Peyer's patch (tissue), 4 donors: Measurements from ENCODE around the gene AK5. TPM values are rescaled to one million over a fixed set of nuclear protein-coding genes. Genes with fewer than 3 reads are reported as not detected.

Experiments
- DNase-seq, 3 donors: peaks; one replicate each; pipeline ENCODE4 v3.0.0-alpha.2; 2017 to 2019
- H3K27ac ChIP-seq, 4 donors: fragments of 200-600 bp; sonication (generic); one replicate each; pipeline ENCODE4 v1.5.1; 2016 to 2019
- H3K27me3 ChIP-seq, 2 donors: fragments of 200-600 bp; sonication (generic); one replicate each; pipeline ENCODE4 v1.5.1; 2019
- H3K36me3 ChIP-seq, 3 donors: fragments of 200-600 bp; sonication (generic); one replicate each; pipeline ENCODE4 v1.5.1; 2016 to 2019
- H3K4me1 ChIP-seq, 4 donors: fragments of 200-600 bp; sonication (generic); one replicate each; pipeline ENCODE4 v1.5.1; 2016 to 2019
- H3K4me3 ChIP-seq, 4 donors: fragments of 200-600 bp; sonication (generic); 1 replicate in 3 of 4; 2 replicates in 1 of 4; pipeline ENCODE4 v1.5.1; 2016 to 2019; ENCODE audit warnings: mild to moderate bottlenecking in 1 of 4
- H3K9me3 ChIP-seq, 4 donors: fragments of 200-600 bp; sonication (generic); one replicate each; pipeline ENCODE4 v1.5.1; 2016 to 2019; ENCODE audit warnings: mild to moderate bottlenecking in 1 of 4
- CTCF ChIP-seq, 6 experiments: fragments of 450-650 bp in 4 of 6; fragments of 200-600 bp in 2 of 6; sonication (generic) in 1 of 6; IDR thresholded peaks; one replicate each; pipeline ENCODE4 v1.5.1; 2017 to 2019; ENCODE audit warnings: antibody characterized with exemption in 6 of 6, mild to moderate bottlenecking in 3 of 6, moderate library complexity in 1 of 6
- POLR2A ChIP-seq, 2 donors: fragments of 450-650 bp; IDR thresholded peaks; one replicate each; pipeline ENCODE4 v1.5.1; 2017; ENCODE audit warnings: antibody characterized with exemption in 2 of 2, mild to moderate bottlenecking in 2 of 2, moderate library complexity in 2 of 2
- small RNA-seq, 2 donors: library from RNA; depleted of rRNA; stranded (forward); fragments of <200 nt; gene quantifications; one replicate each; pipeline ENCODE3, GENCODE V24; 2016
- total RNA-seq, 4 donors: library from RNA; depleted of rRNA; stranded (reverse); fragments of >200 nt; gene quantifications; one replicate each; pipeline ENCODE4 v1.1.0, GENCODE V29; 2016

Gene AK5
- total RNA-seq, 4 donors from 2014 or later: 5.3 to 12.4 TPM; not detected in 2

GRCh38 chr1:77597310-77597709 is 315.5 kb downstream of the AK5 start:
- H3K27ac ChIP-seq: no peak overlapping the region
- no peak for DNase-seq
- no peaks in the 10 kb centered on the region for H3K9me3 ChIP-seq
- TF ChIP-seq CTCF (IDR thresholded peaks at IDR 0.05) (no peak), POLR2A (IDR thresholded peaks at IDR 0.05) (no peak)
- H3K4me3 ChIP-seq: no peak overlapping the region
- H3K27me3 ChIP-seq: no peaks in the 10 kb centered on the region
- no peaks in the 10 kb centered on the region for H3K36me3 ChIP-seq
- H3K4me1 ChIP-seq: no peaks in the 10 kb centered on the region

- TF ChIP-seq POLR2A (IDR thresholded peaks at IDR 0.05) (no peak), CTCF (IDR thresholded peaks at IDR 0.05) (no peak)
- DNase-seq: peak in 1 of 3 donors; percentile 60
- Histone ChIP-seq H3K4me3 (no peak overlapping the region), H3K9me3 (peaks cover 0 to 14% (median 0%) of the 10 kb centered on the region in 4 donors), H3K27me3 (no peaks in the 10 kb centered on the region), H3K36me3 (peaks cover 0 to 9% (median 0%) of the 10 kb centered on the region in 3 donors), H3K27ac (no peak overlapping the region), H3K4me1 (no peaks in the 10 kb centered on the region)
These were observed 323.6 kb downstream of the AK5 start for GRCh38 chr1:77605246-77606026.

- Histone ChIP-seq H3K4me1 (no peaks in the 10 kb centered on the region), H3K4me3 (no peak overlapping the region), H3K36me3 (peaks cover 0 to 9% (median 0%) of the 10 kb centered on the region in 3 donors), H3K9me3 (peaks cover 0 to 14% (median 0%) of the 10 kb centered on the region in 4 donors), H3K27ac (no peak overlapping the region), H3K27me3 (no peaks in the 10 kb centered on the region)
- DNase-seq: no peak
- no peak for TF ChIP-seq CTCF (IDR thresholded peaks at IDR 0.05)
- TF ChIP-seq POLR2A (IDR thresholded peaks at IDR 0.05): no peak
These were observed 327.1 kb downstream of the AK5 start for GRCh38 chr1:77608893-77609292.

Small RNA genes within 50 kb of the gene (small RNA-seq; reads per million reads assigned to genes)
- 0 reads per million in 2 donors for gene RNU7-8P

Other genes starting within 250 kb of the AK5 start
- 1 to 10 TPM; 4.1 to 8.8 (median 6.4) TPM for gene PIGK, start 62.6 kb upstream of the AK5 start, total RNA-seq